GM12891 (cell line): ENCODE measurements around the gene MMP1.

Experiments
- POLR2A ChIP-seq: IDR thresholded peaks from 2 replicates; pipeline ENCODE4 v1.6.1; 2011; ENCODE audit warnings: low read depth, low read length, control low read depth
- POLR2AphosphoS5 ChIP-seq: IDR thresholded peaks from 2 replicates; pipeline ENCODE4 v1.6.1; 2011; ENCODE audit warnings: low read depth, low read length, control low read depth
- SPI1 ChIP-seq: IDR thresholded peaks from 2 replicates; pipeline ENCODE4 v1.6.1; 2011; ENCODE audit warnings: low read depth, low read length, control low read depth
- TAF1 ChIP-seq: IDR thresholded peaks from 2 replicates; pipeline ENCODE4 v1.6.1; 2011; ENCODE audit warnings: low read depth, low read length, control low read depth

DNA sequence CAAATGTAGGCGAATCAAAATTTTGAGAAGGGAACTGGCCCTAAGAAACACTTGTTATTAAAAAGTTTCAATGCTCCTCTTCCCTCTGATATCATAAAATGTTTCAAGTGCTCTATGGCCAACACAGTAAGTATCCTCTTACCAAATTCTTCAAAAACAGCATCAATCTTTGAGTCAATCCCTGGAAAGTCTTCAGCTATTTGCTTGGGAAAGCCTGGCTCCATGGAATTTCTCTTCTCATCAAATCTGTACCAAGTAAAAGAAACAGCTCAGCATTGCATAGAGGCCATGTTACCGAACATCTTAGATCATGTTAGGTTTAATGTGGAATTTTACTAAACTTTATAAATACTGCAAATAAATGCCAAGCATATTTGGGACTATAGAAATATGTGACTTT lies 39.2 kb upstream of the MMP1 start:
- no peak for TF ChIP-seq POLR2A
- no peak for TF ChIP-seq POLR2AphosphoS5
- no peak for TF ChIP-seq TAF1
- TF ChIP-seq SPI1 = no peak
